BE2C (cell line): Measurements from ENCODE around the gene LRSAM1.

Source experiments
- DNase-seq: peaks from one replicate; pipeline ENCODE4 v3.0.0-alpha.2; 2020
- H3K27me3 ChIP-seq: fragments of 250-450 bp; sonication (Bioruptor Pico); 2 replicates; pipeline ENCODE4 v1.5.1; 2020; ENCODE audit warnings: mild to moderate bottlenecking
- H3K36me3 ChIP-seq: fragments of 250-450 bp; sonication (Bioruptor Pico); 2 replicates; pipeline ENCODE4 v1.5.1; 2020; ENCODE audit warnings: mild to moderate bottlenecking
- H3K4me1 ChIP-seq: fragments of 250-450 bp; sonication (Bioruptor Pico); 2 replicates; pipeline ENCODE4 v1.5.1; 2020
- H3K4me3 ChIP-seq: 2 replicates; pipeline ENCODE4 v1.5.1; 2011; ENCODE audit warnings: low read depth, low read length
- H3K9me3 ChIP-seq: fragments of 250-450 bp; sonication (Bioruptor Pico); 2 replicates; pipeline ENCODE4 v1.5.1; 2020
- TF ChIP-seq, protein P1 (sequence below): IDR thresholded peaks from 2 replicates; pipeline ENCODE4 v1.5.1; 2012; ENCODE audit warnings: mild to moderate bottlenecking, low read depth, low read length

LRSAM1 gene

GRCh38 chr9:127406799-127407491 is 44.4 kb upstream of the LRSAM1 start:
- peaks cover 17% of the 10 kb centered on the region for H3K4me1 ChIP-seq
- TF ChIP-seq, protein P1, sequence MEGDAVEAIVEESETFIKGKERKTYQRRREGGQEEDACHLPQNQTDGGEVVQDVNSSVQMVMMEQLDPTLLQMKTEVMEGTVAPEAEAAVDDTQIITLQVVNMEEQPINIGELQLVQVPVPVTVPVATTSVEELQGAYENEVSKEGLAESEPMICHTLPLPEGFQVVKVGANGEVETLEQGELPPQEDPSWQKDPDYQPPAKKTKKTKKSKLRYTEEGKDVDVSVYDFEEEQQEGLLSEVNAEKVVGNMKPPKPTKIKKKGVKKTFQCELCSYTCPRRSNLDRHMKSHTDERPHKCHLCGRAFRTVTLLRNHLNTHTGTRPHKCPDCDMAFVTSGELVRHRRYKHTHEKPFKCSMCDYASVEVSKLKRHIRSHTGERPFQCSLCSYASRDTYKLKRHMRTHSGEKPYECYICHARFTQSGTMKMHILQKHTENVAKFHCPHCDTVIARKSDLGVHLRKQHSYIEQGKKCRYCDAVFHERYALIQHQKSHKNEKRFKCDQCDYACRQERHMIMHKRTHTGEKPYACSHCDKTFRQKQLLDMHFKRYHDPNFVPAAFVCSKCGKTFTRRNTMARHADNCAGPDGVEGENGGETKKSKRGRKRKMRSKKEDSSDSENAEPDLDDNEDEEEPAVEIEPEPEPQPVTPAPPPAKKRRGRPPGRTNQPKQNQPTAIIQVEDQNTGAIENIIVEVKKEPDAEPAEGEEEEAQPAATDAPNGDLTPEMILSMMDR = peak; percentile 32
- H3K9me3 ChIP-seq = no peaks in the 10 kb centered on the region
- H3K36me3 ChIP-seq = peaks cover 19% of the 10 kb centered on the region
- peak; percentile 81 for DNase-seq
- no peaks in the 10 kb centered on the region for H3K27me3 ChIP-seq
- peak overlapping the region; percentile 35 for H3K4me3 ChIP-seq

DNA sequence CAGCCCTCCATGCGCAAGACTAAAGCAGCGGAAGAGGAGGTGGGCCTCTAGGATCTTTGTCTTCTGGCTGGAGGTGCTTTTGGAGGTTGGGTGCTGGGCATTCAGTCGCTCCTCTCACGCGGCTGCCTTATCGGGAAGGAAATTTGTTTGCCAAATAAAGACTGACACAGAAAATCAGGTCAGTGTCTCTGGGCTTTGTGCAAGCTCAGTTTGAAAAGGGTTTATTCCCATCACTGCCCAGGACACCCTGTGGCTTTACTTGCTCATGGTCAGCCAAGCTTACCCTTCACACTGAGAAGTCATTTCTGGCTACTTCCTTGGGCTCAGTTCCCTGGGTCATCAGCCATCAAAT is 43.8 kb upstream of the LRSAM1 start:
- TF ChIP-seq, protein P1 = no peak

DNA sequence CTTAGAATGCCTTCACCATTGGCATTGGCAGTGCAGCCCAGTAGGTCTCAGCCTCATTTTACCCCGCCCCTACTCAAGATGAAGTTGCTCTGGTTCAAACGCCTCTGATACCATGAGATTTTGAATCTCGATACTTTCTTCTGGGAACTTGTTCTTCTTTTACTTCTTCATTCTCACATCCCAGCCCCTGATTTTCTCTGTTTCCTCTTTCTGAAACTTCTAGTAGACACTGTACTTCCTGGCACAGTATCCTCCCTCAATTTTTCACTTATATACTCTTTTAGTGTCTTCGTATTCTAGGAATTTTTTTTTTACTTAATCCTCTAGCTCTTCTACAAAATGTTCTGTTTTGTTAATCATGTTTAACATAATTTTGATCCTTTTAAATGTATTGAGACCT is 40.2 kb upstream of the LRSAM1 start:
- no peaks in the 10 kb centered on the region for H3K27me3 ChIP-seq

More for the DNA sequence above, 43.8 kb upstream of the LRSAM1 start:
- Histone ChIP-seq H3K27me3 (no peaks in the 10 kb centered on the region), H3K4me1 (peaks cover 15% of the 10 kb centered on the region), H3K36me3 (peaks cover 19% of the 10 kb centered on the region), H3K9me3 (no peaks in the 10 kb centered on the region), H3K4me3 (peak overlapping the region; percentile 35)
- DNase-seq = no peak

GRCh38 chr9:127415141-127415540 is 36.2 kb upstream of the LRSAM1 start:
- TF ChIP-seq, protein P1 = no peak
- Histone ChIP-seq H3K27me3 (no peaks in the 10 kb centered on the region), H3K36me3 (no peaks in the 10 kb centered on the region)

More for the DNA sequence above, 40.2 kb upstream of the LRSAM1 start:
- Histone ChIP-seq H3K4me3 (no peak overlapping the region), H3K4me1 (peaks cover 25% of the 10 kb centered on the region), H3K36me3 (no peaks in the 10 kb centered on the region; the same call in 1 of the 2 replicates), H3K9me3 (no peaks in the 10 kb centered on the region)
- TF ChIP-seq, protein P1 = no peak
- no peak for DNase-seq

DNA sequence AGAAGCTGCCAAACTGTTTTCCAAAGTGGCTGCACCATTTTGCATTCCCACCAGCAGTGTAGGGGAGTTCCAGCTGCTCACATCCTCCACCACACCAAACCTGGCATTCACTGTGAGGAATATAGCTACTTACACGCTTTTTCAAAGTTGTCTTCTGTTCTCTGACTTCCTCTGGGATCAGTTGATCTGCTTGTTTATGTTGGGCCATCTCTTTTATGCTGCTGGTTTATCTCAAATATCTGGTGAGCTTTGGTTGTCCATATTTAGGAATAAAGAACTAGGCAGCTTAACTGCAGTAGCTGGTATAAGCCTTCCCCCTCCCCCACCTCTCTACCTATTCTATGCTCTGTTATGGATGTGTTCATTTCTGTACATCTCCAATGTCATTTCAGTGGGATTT is 35.7 kb upstream of the LRSAM1 start:
- DNase-seq = no peak
- H3K4me3 ChIP-seq = no peak overlapping the region
- no peaks in the 10 kb centered on the region; the same call in 1 of the 2 replicates for H3K9me3 ChIP-seq
- no peaks in the 10 kb centered on the region for H3K27me3 ChIP-seq
- H3K4me1 ChIP-seq = peaks cover 21% of the 10 kb centered on the region
- TF ChIP-seq, protein P1 = no peak
- no peaks in the 10 kb centered on the region for H3K36me3 ChIP-seq

More at GRCh38 chr9:127415141-127415540, 36.2 kb upstream of the LRSAM1 start:
- no peak overlapping the region for H3K4me3 ChIP-seq
- no peak for DNase-seq
- H3K9me3 ChIP-seq = no peaks in the 10 kb centered on the region; the same call in 1 of the 2 replicates
- H3K4me1 ChIP-seq = peaks cover 21% of the 10 kb centered on the region

- H3K27me3 ChIP-seq = no peaks in the 10 kb centered on the region
- TF ChIP-seq, protein P1 = no peak
- peak; percentile 69 for DNase-seq
- H3K36me3 ChIP-seq = no peaks in the 10 kb centered on the region
- H3K4me1 ChIP-seq = peaks cover 21% of the 10 kb centered on the region
- no peaks in the 10 kb centered on the region; the same call in 1 of the 2 replicates for H3K9me3 ChIP-seq
- no peak overlapping the region for H3K4me3 ChIP-seq
Observed at GRCh38 chr9:127417131-127418036, 33.9 kb upstream of the LRSAM1 start.
